NCI-H1436 treated with DMSO at 0.1 percent for 48 hours (cell line): ENCODE measurements around the gene ANXA2.
"Not testable (repeated sequence)": the region's sequence is repeated elsewhere in the genome, so short reads cannot be mapped to it uniquely, and the experiment has no call there.

Source experiments
- DNase-seq: peaks from one replicate; lab custom pipeline; 2025; lab: John Stamatoyannopoulos, UW

Gene ANXA2

GRCh38 chr15:60397772-60398445 lies at the start of gene ANXA2:
Gene ANXA2, minus strand, starts transcription at chr15:60397986. Its CDS starts 11,911 bp downstream, at chr15:60386075.
- DNase-seq, result no peak

- no peak for DNase-seq
Observed at GRCh38 chr15:60444289-60444912, 46.6 kb upstream of the ANXA2 start.

GRCh38 chr15:60442763-60443162 lies 45.0 kb upstream of the ANXA2 start:
- peak; percentile 13 for DNase-seq

GRCh38 chr15:60442031-60442650 lies 44.4 kb upstream of the ANXA2 start:
- no peak for DNase-seq

- no peak for DNase-seq
Observed at GRCh38 chr15:60441331-60441730, 43.5 kb upstream of the ANXA2 start.

- DNase-seq, result no peak
Observed at GRCh38 chr15:60438646-60439045, 40.9 kb upstream of the ANXA2 start.

GRCh38 chr15:60428935-60429334 lies 31.1 kb upstream of the ANXA2 start:
- no peak for DNase-seq

GRCh38 chr15:60426870-60427508 lies 29.2 kb upstream of the ANXA2 start:
- no peak for DNase-seq

- no peak for DNase-seq
Observed at GRCh38 chr15:60425461-60425860, 27.7 kb upstream of the ANXA2 start.

GRCh38 chr15:60424006-60424405 lies 26.2 kb upstream of the ANXA2 start:
- DNase-seq, result no peak

- no peak for DNase-seq
Observed at GRCh38 chr15:60423537-60423936, 25.8 kb upstream of the ANXA2 start.

GRCh38 chr15:60421544-60421943 lies 23.8 kb upstream of the ANXA2 start:
- no peak for DNase-seq

- no peak for DNase-seq
Observed at GRCh38 chr15:60420203-60420716, 22.5 kb upstream of the ANXA2 start.

- DNase-seq, result no peak
Observed at GRCh38 chr15:60419753-60420152, 22.0 kb upstream of the ANXA2 start.

GRCh38 chr15:60418096-60418495 lies 20.3 kb upstream of the ANXA2 start:
- no peak for DNase-seq

GRCh38 chr15:60417112-60417511 lies 19.3 kb upstream of the ANXA2 start:
- DNase-seq, result no peak

- DNase-seq, result no peak
Observed at GRCh38 chr15:60416484-60416883, 18.7 kb upstream of the ANXA2 start.

GRCh38 chr15:60414016-60414682 lies 16.4 kb upstream of the ANXA2 start:
- no peak for DNase-seq

GRCh38 chr15:60413231-60413824 lies 15.5 kb upstream of the ANXA2 start:
- DNase-seq, result no peak

- DNase-seq, result not testable (repeated sequence)
Observed at GRCh38 chr15:60412807-60413206, 15.0 kb upstream of the ANXA2 start.

- no peak for DNase-seq
Observed at GRCh38 chr15:60411774-60412425, 14.1 kb upstream of the ANXA2 start.
